Skeletal muscle satellite cell (primary cell): Measurements from ENCODE around the gene SELENBP1.

Experiments used
- H3K27me3 ChIP-seq: 2 replicates; pipeline ENCODE4 v1.7.0; 2013; ENCODE audit warnings: low read length; ENCODE audit not compliant: control insufficient read depth, insufficient read depth
- H3K36me3 ChIP-seq: 2 replicates; pipeline ENCODE4 v1.7.0; 2013; ENCODE audit warnings: mild to moderate bottlenecking, control low read depth, low read length; ENCODE audit not compliant: insufficient read depth
- H3K4me1 ChIP-seq: 2 replicates; pipeline ENCODE4 v1.7.0; 2013; ENCODE audit warnings: low read length; ENCODE audit not compliant: control insufficient read depth, insufficient read depth
- H3K4me2 ChIP-seq: 2 replicates; pipeline ENCODE4 v1.7.0; 2013; ENCODE audit warnings: mild to moderate bottlenecking, low read length
- H3K4me3 ChIP-seq: 2 replicates; pipeline ENCODE4 v1.7.0; 2013; ENCODE audit warnings: low read length
- H3K9ac ChIP-seq: 2 replicates; pipeline ENCODE4 v1.7.0; 2013; ENCODE audit warnings: mild to moderate bottlenecking, low read depth, low read length, moderate library complexity
- H3K9me3 ChIP-seq: replicated peaks from 2 replicates; pipeline ENCODE4 v1.7.0; 2013; ENCODE audit warnings: mild to moderate bottlenecking, control low read depth, low read length

Gene SELENBP1

GRCh38 chr1:151315565-151316235, 56.8 kb downstream of the SELENBP1 start:
- H3K9me3 ChIP-seq: no peaks in the 10 kb centered on the region
- H3K36me3 ChIP-seq: peaks cover 55% of the 10 kb centered on the region
- no peaks in the 10 kb centered on the region for H3K27me3 ChIP-seq
- no peak overlapping the region for H3K4me2 ChIP-seq
- H3K9ac ChIP-seq: no peak overlapping the region
- peaks cover 39% of the 10 kb centered on the region for H3K4me1 ChIP-seq
- no peak overlapping the region for H3K4me3 ChIP-seq
